Kidney epithelial cell (primary cell): ENCODE results near the gene ZNF277. TPM values are rescaled to one million over a fixed set of nuclear protein-coding genes. Genes with fewer than 3 reads are reported as not detected.
"Not testable (repeated sequence)": the region's sequence is repeated elsewhere in the genome, so short reads cannot be mapped to it uniquely, and the experiment has no call there.

Experiments used
- DNase-seq: peaks from one replicate; pipeline ENCODE4 v3.0.0-alpha.2; 2010; ENCODE audit warnings: low read depth
- H3K27me3 ChIP-seq: 2 replicates; pipeline ENCODE4 v1.6.0; 2011; ENCODE audit warnings: low read length; ENCODE audit not compliant: control insufficient read depth, insufficient read depth
- H3K36me3 ChIP-seq: 2 replicates; pipeline ENCODE4 v1.5.1; 2011; ENCODE audit warnings: low read length; ENCODE audit not compliant: control insufficient read depth, insufficient read depth
- H3K4me3 ChIP-seq: 2 replicates; pipeline ENCODE4 v1.5.1; 2011; ENCODE audit warnings: low read depth, mild to moderate bottlenecking, control low read depth, low read length
- CTCF ChIP-seq: IDR thresholded peaks from 2 replicates; pipeline ENCODE4 v1.5.1; 2011; ENCODE audit warnings: mild to moderate bottlenecking, moderate library complexity, low read length, control low read depth, inconsistent platforms; ENCODE audit not compliant: insufficient read depth, poor library complexity, severe bottlenecking
- total RNA-seq: library from RNA; depleted of rRNA; stranded (reverse); fragments of >200 nt; gene quantifications from 2 replicates; pipeline ENCODE4 v1.2.3, GENCODE V29; 2015

The ZNF277 gene
- total RNA-seq, 1 donor from 2014 or later: 34.6 TPM

- TF ChIP-seq CTCF: no peak
- no peak for DNase-seq
- no peaks in the 10 kb centered on the region for H3K36me3 ChIP-seq
- H3K4me3 ChIP-seq: no peak overlapping the region
- H3K27me3 ChIP-seq: no peaks in the 10 kb centered on the region
These were observed 175.0 kb downstream of the ZNF277 start for GRCh38 chr7:112381311-112382091.

GRCh38 chr7:112383671-112384417 lies 177.3 kb downstream of the ZNF277 start:
- no peak overlapping the region for H3K4me3 ChIP-seq
- H3K36me3 ChIP-seq: no peaks in the 10 kb centered on the region
- no peak for DNase-seq
- TF ChIP-seq CTCF: no peak
- no peaks in the 10 kb centered on the region for H3K27me3 ChIP-seq

- TF ChIP-seq CTCF: no peak
- DNase-seq: no peak
- no peak overlapping the region for H3K4me3 ChIP-seq
- no peaks in the 10 kb centered on the region for H3K27me3 ChIP-seq
- H3K36me3 ChIP-seq: no peaks in the 10 kb centered on the region
These were observed 179.0 kb downstream of the ZNF277 start for GRCh38 chr7:112385516-112385915.

GRCh38 chr7:112386619-112387018 lies 180.1 kb downstream of the ZNF277 start:
- DNase-seq: peak; percentile 77
- TF ChIP-seq CTCF: no peak

GRCh38 chr7:112390167-112390566 lies 183.7 kb downstream of the ZNF277 start:
- DNase-seq: no peak
- H3K27me3 ChIP-seq: no peaks in the 10 kb centered on the region
- no peaks in the 10 kb centered on the region for H3K36me3 ChIP-seq
- no peak for TF ChIP-seq CTCF
- no peak overlapping the region for H3K4me3 ChIP-seq

More at GRCh38 chr7:112386619-112387018, 180.1 kb downstream of the ZNF277 start:
- Histone ChIP-seq H3K36me3 (no peaks in the 10 kb centered on the region), H3K27me3 (no peaks in the 10 kb centered on the region), H3K4me3 (no peak overlapping the region)

GRCh38 chr7:112391079-112391821 lies 184.8 kb downstream of the ZNF277 start:
- peak overlapping the region; percentile 45 for H3K4me3 ChIP-seq
- not testable (repeated sequence) for DNase-seq, H3K36me3 ChIP-seq, H3K27me3 ChIP-seq

- not testable (repeated sequence) for DNase-seq, H3K36me3 ChIP-seq, H3K27me3 ChIP-seq
- peak overlapping the region; percentile 45 for H3K4me3 ChIP-seq
These were observed 185.4 kb downstream of the ZNF277 start for GRCh38 chr7:112391841-112392286.
